HG03064 (cell line): ENCODE measurements around the gene PCTP.

Experiments
- ATAC-seq: cut with Tn5 transposase; IDR thresholded peaks from one replicate; pipeline ENCODE4 v1.9.1; 2021; ENCODE audit warnings: low read depth; ENCODE audit not compliant: unreplicated experiment

Gene PCTP

DNA sequence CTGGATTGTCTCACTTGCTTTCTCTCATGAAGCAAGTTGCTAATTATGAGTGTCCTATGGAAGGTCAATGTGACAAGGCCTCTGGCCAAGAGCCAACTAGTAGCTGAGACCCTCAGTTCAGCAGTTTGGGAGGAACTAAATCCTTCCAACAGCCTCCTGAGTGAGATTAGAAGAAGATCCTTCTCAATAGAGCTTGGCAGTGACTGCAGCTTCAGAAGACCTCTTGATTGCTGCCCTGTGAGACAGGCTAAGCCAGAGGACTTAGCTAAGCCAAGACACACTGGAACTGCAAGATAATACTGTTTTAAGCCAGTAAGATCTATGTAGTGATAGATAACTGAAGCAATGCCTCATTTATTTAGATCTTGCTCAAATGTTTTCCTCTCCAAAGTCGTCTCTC, 34.3 kb downstream of the PCTP start:
- ATAC-seq, result no peak

DNA sequence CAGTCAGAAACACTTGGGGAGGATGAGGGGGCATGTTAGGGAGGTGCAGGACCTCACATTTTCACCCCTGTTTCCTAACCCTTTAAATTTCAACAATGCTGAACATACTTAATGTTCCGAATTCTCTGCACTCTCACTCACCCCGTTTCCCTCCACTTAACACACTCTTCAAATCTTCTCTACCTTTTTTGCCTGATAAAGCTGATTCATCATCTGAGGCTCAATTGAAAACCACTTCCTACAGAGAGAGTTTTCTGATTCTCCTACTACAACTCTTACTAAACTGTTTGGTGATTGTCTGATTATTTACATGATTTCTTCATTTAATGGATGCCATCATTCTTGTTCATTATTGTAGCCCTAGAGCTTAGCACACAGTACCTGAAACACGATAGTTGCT, 42.4 kb downstream of the PCTP start:
- ATAC-seq, result no peak

DNA sequence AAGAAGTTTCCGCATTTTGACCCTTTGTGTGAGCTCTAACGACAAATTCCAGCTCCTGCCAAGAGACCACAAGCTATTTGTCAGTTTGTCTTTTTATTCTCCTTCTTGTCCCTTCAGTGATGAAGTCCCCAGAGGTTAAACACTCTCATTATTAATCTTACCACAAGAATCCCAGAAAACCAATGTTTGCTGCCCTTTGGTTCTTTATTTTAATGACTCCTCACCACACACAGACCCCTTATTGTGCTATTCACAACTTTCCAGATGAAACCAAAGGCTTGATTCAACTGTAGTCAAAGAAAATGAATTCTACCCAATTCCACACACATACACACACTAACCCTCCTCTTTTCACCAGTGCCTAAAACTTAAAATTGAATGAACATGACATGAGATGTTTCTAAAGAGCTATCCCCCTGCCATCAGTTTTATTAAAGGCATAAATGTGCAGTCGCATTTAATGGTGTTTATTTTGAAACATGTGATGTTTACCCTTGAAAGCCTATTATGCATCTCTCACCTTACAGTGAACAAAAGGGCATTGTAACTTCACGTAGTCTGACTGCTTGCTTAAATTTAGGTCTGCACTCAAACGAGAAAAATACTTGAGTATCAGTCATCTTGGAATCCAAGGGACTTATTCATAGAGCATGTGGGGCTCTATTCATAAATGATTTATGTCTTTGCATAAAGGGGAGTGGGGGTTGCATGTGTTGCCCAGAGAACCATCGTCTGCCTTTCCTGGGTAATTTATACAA, 44.1 kb downstream of the PCTP start:
- no peak for ATAC-seq

DNA sequence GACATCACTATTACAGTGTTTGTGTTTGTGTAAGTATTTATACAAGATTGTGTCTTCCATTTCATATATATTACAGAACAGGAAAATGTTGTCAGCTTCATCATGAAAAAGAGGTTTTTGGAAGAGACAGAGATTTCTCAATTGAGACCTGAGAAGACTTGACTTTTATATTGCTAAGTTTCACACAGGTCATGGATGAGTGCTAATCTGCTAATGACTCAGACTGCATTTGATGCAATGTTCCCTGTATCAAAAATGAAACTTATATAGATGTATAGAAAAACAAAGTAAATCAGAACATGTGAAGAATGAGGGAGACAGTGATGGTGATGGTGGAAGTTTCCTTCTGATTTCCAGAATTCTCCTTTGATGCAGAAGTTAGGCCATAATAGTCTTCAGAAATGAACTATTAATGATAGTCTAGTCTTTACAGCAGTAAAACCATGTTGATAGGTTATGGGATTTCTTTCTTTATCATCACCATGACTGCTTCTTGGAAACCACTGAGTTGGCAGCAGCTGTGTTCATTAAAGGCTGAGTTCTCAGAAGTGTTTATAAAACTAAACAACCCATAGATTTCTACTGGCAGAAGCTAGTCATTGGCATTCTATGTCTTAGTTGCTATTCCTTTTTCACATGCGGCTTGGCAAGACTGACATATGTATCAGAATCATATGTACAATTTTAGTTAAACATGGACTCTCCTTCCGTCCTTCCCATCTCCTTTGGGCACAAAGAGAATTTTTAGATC, 56.1 kb downstream of the PCTP start:
- no peak for ATAC-seq

- no peak for ATAC-seq
Measured at GRCh38 chr17:55811536-55811935, 60.7 kb downstream of the PCTP start.

GRCh38 chr17:55812323-55812722, 61.5 kb downstream of the PCTP start:
- ATAC-seq, result no peak

GRCh38 chr17:55813944-55814343, 63.1 kb downstream of the PCTP start:
- ATAC-seq, result no peak

DNA sequence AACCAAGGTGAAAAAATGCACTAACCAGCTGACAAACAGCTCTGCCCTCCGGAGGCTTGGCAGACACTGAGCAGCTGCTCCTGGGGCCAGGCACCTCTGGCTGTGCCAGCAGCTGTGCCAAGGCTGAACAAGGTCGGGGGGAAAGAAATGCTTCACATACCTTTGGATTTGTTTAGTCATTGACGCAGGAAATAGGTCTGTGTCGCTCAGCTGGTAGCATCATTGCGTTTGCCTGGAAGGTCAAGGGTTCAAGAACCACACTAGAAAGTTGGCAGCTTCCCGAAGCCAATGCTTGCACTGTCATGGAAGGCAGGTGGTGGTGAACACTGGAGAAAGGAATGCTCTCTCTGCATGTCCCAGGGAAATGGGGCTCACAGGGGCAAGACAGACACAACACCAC, 63.5 kb downstream of the PCTP start:
- ATAC-seq, result no peak

DNA sequence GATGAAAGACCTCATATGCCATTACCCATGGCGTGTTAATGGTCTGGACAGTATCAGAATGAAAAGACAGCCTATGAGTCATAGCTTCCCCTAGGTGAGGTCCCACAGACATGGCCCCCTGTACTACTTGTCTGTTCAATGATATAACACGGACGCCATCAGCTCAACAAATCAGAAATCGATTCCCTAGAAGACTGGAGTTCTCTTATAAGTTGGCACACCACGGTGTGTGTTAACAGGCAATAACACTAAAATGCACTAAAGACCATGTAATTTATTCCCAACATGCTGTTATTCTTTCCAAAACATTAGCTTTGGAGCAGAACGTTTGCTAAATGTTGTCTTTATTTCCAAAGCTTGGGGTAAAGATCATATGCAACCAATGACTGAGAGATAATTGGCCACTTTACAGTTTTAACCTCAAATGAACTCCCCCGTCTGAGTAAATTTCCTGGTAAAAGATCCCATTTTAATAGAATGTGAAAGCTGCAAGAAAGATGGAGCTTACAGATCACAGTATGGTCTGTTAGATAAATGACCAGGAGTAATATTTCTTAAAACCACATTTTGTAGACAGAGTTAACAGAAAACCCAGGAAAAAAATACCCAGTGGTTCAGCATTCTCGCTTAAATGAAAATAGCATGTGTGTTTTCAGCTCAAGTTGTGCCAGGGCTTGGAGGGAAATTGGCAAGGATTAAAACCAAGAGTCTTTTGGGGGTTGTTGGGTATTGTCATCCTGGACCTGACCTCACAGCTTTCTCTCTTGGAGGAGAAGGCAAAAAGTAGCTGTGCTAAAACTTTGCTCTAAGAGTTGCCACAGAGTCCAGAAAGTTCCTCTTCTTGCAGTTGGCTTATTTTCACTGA, 65.9 kb downstream of the PCTP start:
- ATAC-seq, result no peak

- ATAC-seq, result no peak
Measured at GRCh38 chr17:55817397-55817709, 66.5 kb downstream of the PCTP start.

DNA sequence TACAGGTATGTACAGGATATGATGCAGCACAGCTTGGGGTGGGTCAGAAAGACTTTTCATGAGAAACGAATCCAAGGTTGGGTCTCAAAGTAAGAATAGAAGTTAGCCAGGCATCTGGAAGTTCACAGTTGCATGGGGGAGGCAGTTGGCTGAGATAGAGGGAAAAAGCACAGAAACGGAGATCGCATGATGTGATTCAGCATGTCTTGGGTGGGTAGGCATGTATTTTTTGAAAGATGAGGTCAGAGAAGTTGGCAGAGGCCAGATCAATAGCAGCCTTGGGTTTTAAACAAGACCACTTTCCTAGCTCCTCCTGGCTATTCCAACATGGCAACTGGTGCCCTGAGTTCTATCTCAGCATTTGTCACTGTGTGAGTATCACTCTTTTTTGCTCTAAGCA, 67.2 kb downstream of the PCTP start:
- ATAC-seq, result no peak

GRCh38 chr17:55818451-55819375, 67.9 kb downstream of the PCTP start:
- ATAC-seq, result no peak

DNA sequence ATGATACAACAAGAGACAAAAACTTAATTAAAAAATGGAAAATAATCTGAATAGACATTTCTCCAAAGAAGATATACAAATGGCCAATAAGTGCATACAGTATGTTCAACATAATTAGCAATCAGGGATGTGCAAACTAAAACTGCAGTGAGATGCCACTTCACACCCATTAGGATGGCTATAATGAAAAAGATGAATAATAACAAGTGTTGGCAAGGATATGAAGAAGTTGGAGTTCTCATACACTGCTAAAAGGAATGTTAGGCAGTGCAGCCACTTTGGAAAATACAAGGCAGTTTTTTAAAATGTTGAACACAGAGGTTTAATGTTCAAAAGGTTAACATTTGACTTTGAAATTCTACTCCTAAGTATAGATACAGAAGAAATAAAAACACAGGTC, 69.8 kb downstream of the PCTP start:
- ATAC-seq, result no peak

DNA sequence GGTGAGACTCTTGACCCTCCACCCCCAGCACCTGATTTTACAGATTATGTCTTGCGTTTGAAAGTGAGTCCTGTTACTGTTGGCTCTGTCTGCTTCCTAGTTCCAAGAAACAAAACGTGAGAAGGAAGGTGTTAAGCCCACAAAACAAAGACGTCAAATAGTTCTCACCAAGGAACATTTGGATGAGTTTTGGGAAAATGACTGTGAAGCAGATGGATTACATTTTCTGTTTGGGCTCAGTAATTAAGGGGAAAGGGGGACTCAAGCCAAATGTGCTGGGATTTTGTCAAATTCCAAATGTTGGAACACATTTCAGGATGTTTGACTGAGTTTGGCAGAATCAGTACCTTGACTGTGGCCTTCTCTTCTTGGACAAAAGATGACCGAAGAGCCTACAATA, 71.2 kb downstream of the PCTP start:
- ATAC-seq, result no peak

DNA sequence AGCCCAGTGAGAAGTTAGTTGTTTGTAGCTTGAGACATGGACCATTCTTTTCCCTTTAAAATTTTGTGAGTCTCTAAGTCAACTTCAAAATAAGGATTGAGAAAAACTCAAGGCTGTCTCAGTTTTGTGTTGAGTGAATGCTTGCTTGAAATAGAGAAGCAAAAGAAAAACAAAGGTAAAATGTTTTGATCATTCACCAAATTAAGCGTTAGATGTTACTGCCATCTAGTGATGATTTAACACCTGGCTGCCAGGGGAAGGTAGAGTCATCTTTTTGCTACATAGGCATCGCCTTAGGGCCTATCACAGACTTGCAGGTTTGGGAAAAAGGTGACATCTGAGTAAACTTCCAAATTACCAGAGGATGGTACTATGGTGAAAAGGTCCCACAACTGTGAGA, 74.4 kb downstream of the PCTP start:
- ATAC-seq, result no peak
